Measurements from ENCODE around the gene FBXL14. TPM values are rescaled to one million over a fixed set of nuclear protein-coding genes. Genes with fewer than 3 reads are reported as not detected.
A peak's percentile ranks its signal among the peaks of the same experiment; 100 is the strongest.

Gene FBXL14
- total RNA-seq, 4 donors from 2014 or later = 1.5 to 17.4 (median 13.5) TPM

GRCh38 chr12:1579651-1580435 is 14.5 kb downstream of the FBXL14 start:
- no peak for TF ChIP-seq CTCF (IDR thresholded peaks at IDR 0.05)
- no peak for TF ChIP-seq POLR2A (IDR thresholded peaks at IDR 0.05)
- Histone ChIP-seq H3K36me3 (no peaks in the 10 kb centered on the region), H3K9me3 (no peaks in the 10 kb centered on the region), H3K4me3 (no peak overlapping the region), H3K27me3 (no peaks in the 10 kb centered on the region), H3K27ac (no peak overlapping the region), H3K4me1 (peaks cover 0 to 12% of the 10 kb centered on the region in 2 donors)
- DNase-seq = no peak
- intact Hi-C loops (cut with DNase I; ENCODE audit: low total_unique reads) = loop anchor here (10.0 kb wide), 2 partner anchors 465 to 1015 kb away; no protein-coding TSS in a partner anchor

GRCh38 chr12:1576410-1577241 is 17.8 kb downstream of the FBXL14 start:
- intact Hi-C loops (cut with DNase I; ENCODE audit: low total_unique reads) = no loop called here
- Histone ChIP-seq H3K4me3 (peak overlapping the region in 1 of 2 donors; percentile 21), H3K9me3 (no peaks in the 10 kb centered on the region), H3K27me3 (no peaks in the 10 kb centered on the region), H3K27ac (peak overlapping the region; percentile 78 to 83), H3K36me3 (no peaks in the 10 kb centered on the region), H3K4me1 (peaks cover 0 to 12% of the 10 kb centered on the region in 2 donors)
- peak; percentile 86 to 90 for DNase-seq
- TF ChIP-seq POLR2A (IDR thresholded peaks at IDR 0.05) = no peak
- TF ChIP-seq CTCF (IDR thresholded peaks at IDR 0.05) = no peak

GRCh38 chr12:1575408-1576401 is 18.7 kb downstream of the FBXL14 start:
- H3K36me3 ChIP-seq = no peaks in the 10 kb centered on the region
- peak overlapping the region; percentile 78 to 83 for H3K27ac ChIP-seq
- no peaks in the 10 kb centered on the region for H3K9me3 ChIP-seq
- peak; percentile 41 to 55 for DNase-seq
- TF ChIP-seq CTCF (IDR thresholded peaks at IDR 0.05) = no peak
- TF ChIP-seq POLR2A (IDR thresholded peaks at IDR 0.05) = no peak
- H3K4me3 ChIP-seq = peak overlapping the region; percentile 16 to 21
- H3K4me1 ChIP-seq = peaks cover 0 to 12% of the 10 kb centered on the region in 2 donors
- H3K27me3 ChIP-seq = no peaks in the 10 kb centered on the region
- intact Hi-C loops (cut with DNase I; ENCODE audit: low total_unique reads) = no loop called here

- H3K36me3 ChIP-seq = no peaks in the 10 kb centered on the region
- intact Hi-C loops (cut with DNase I; ENCODE audit: low total_unique reads) = no loop called here
- H3K9me3 ChIP-seq = no peaks in the 10 kb centered on the region
- H3K27ac ChIP-seq = peak overlapping the region in 1 of 2 donors; percentile 78
- peaks cover 0 to 12% of the 10 kb centered on the region in 2 donors for H3K4me1 ChIP-seq
- DNase-seq = no peak
- H3K4me3 ChIP-seq = no peak overlapping the region
- TF ChIP-seq CTCF (IDR thresholded peaks at IDR 0.05) (no peak), POLR2A (IDR thresholded peaks at IDR 0.05) (no peak)
- no peaks in the 10 kb centered on the region for H3K27me3 ChIP-seq
Observed at GRCh38 chr12:1574865-1575259, 19.5 kb downstream of the FBXL14 start.
